ENCODE results near the gene TIPARP.
"Not testable (repeated sequence)": the region's sequence is repeated elsewhere in the genome, so short reads cannot be mapped to it uniquely, and the experiment has no call there.

Gene TIPARP

GRCh38 chr3:156739976-156740375 lies 65.6 kb downstream of the TIPARP start:
- no peak for DNase-seq (ENCODE audit: low read depth)

- DNase-seq (ENCODE audit: low read depth), result not testable (repeated sequence)
Observed at GRCh38 chr3:156740581-156740980, 66.2 kb downstream of the TIPARP start.

- DNase-seq (ENCODE audit: low read depth), result no peak
Observed at GRCh38 chr3:156741935-156742334, 67.5 kb downstream of the TIPARP start.

GRCh38 chr3:156742401-156742800 lies 68.0 kb downstream of the TIPARP start:
- DNase-seq (ENCODE audit: low read depth), result no peak

- DNase-seq (ENCODE audit: low read depth), result no peak
Observed at GRCh38 chr3:156743859-156744258, 69.5 kb downstream of the TIPARP start.

- DNase-seq (ENCODE audit: low read depth), result no peak
Observed at GRCh38 chr3:156744631-156745030, 70.2 kb downstream of the TIPARP start.

- no peak for DNase-seq (ENCODE audit: low read depth)
Observed at GRCh38 chr3:156745766-156746165, 71.4 kb downstream of the TIPARP start.

GRCh38 chr3:156747046-156747445 lies 72.7 kb downstream of the TIPARP start:
- no peak for DNase-seq (ENCODE audit: low read depth)

- no peak for DNase-seq (ENCODE audit: low read depth)
Observed at GRCh38 chr3:156749244-156749643, 74.9 kb downstream of the TIPARP start.

GRCh38 chr3:156750191-156750873 lies 75.9 kb downstream of the TIPARP start:
- DNase-seq (ENCODE audit: low read depth), result no peak

GRCh38 chr3:156750874-156751245 lies 76.5 kb downstream of the TIPARP start:
- DNase-seq (ENCODE audit: low read depth), result no peak

GRCh38 chr3:156751461-156752025 lies 77.2 kb downstream of the TIPARP start:
- DNase-seq (ENCODE audit: low read depth), result peak; percentile 51
